GM23248 (cell line): ENCODE data around the gene TRMT1. TPM values are rescaled to one million over a fixed set of nuclear protein-coding genes. Genes with fewer than 3 reads are reported as not detected.

Experiments
- DNase-seq: peaks from one replicate; pipeline ENCODE4 v3.0.0-alpha.2; 2015
- H2AFZ ChIP-seq: fragments of 200-600 bp; sonication (generic); 2 replicates; pipeline ENCODE4 v1.6.1; 2016; ENCODE audit warnings: antibody characterized with exemption
- H3F3A ChIP-seq: fragments of 200-600 bp; sonication (generic); 2 replicates; pipeline ENCODE4 v1.6.1; 2016; ENCODE audit warnings: mild to moderate bottlenecking, antibody characterized with exemption, mixed run types; ENCODE audit not compliant: insufficient read depth
- H3K27ac ChIP-seq: fragments of 200-600 bp; sonication (generic); 2 replicates; pipeline ENCODE4 v1.5.1; 2016; ENCODE audit warnings: mild to moderate bottlenecking
- H3K27me3 ChIP-seq: fragments of 200-600 bp; sonication (generic); replicated peaks from 2 replicates; pipeline ENCODE4 v1.6.1; 2016; ENCODE audit warnings: mild to moderate bottlenecking; ENCODE audit not compliant: insufficient read depth
- H3K36me3 ChIP-seq: fragments of 200-600 bp; sonication (generic); 2 replicates; pipeline ENCODE4 v1.6.1; 2016; ENCODE audit warnings: low read depth, mild to moderate bottlenecking
- H3K4me1 ChIP-seq: fragments of 200-600 bp; sonication (generic); 2 replicates; pipeline ENCODE4 v1.6.1; 2016; ENCODE audit warnings: mild to moderate bottlenecking; ENCODE audit not compliant: insufficient read depth
- H3K4me2 ChIP-seq: fragments of 200-600 bp; sonication (generic); one replicate; pipeline ENCODE4 v1.6.1; 2016; ENCODE audit warnings: mild to moderate bottlenecking; ENCODE audit not compliant: unreplicated experiment
- H3K4me3 ChIP-seq: fragments of 200-600 bp; sonication (generic); 2 replicates; pipeline ENCODE4 v1.5.1; 2016; ENCODE audit warnings: mild to moderate bottlenecking
- H3K79me2 ChIP-seq: fragments of 200-600 bp; sonication (generic); 2 replicates; pipeline ENCODE4 v1.6.1; 2016; ENCODE audit warnings: mild to moderate bottlenecking; ENCODE audit not compliant: insufficient read depth
- H3K9ac ChIP-seq: fragments of 200-600 bp; sonication (generic); 2 replicates; pipeline ENCODE4 v1.6.1; 2016; ENCODE audit warnings: mild to moderate bottlenecking
- H3K9me2 ChIP-seq: fragments of 200-600 bp; sonication (generic); 2 replicates; pipeline ENCODE4 v1.6.1; 2016; ENCODE audit warnings: mixed run types, mild to moderate bottlenecking, moderate library complexity; ENCODE audit not compliant: insufficient read depth
- H3K9me3 ChIP-seq: fragments of 200-600 bp; sonication (generic); one replicate; pipeline ENCODE4 v1.6.1; 2017; ENCODE audit warnings: low read depth
- H4K20me1 ChIP-seq: fragments of 200-600 bp; sonication (generic); 2 replicates; pipeline ENCODE4 v1.6.0; 2016; ENCODE audit not compliant: insufficient read depth
- EZH2 ChIP-seq: fragments of 200-600 bp; sonication (generic); IDR thresholded peaks from 2 replicates; pipeline ENCODE4 v1.6.1; 2018; ENCODE audit warnings: antibody characterized with exemption, mild to moderate bottlenecking; ENCODE audit not compliant: insufficient read depth, poor library complexity, severe bottlenecking
- EZH2phosphoT487 ChIP-seq: fragments of 200-600 bp; sonication (generic); IDR thresholded peaks from 2 replicates; pipeline ENCODE4 v1.6.1; 2018; ENCODE audit warnings: antibody characterized with exemption, moderate library complexity, mild to moderate bottlenecking, low read depth; ENCODE audit not compliant: insufficient read depth
- WGBS, 2 experiments: methylation state at CpG; one replicate each; pipeline ENCODE4 v1.1.6; 2015 to 2017; ENCODE audit warnings: low lambda C conversion rate in 2 of 2, low coverage in 1 of 2; ENCODE audit errors: missing lambda C conversion rate in 2 of 2; 5-methylcytosine and 5-hydroxymethylcytosine counted together
- in situ Hi-C: fragments of 300-500 bp; cut with MboI; formaldehyde crosslinking; loops from 2 replicates; pipeline ENCODE4 v1.15.0; 2020
- polyA plus RNA-seq: library from polyadenylated mRNA; unstranded; fragments of >200 nt; fragmentation: Nextera tagmentation; extraction: Ambion mirVana; gene quantifications from 2 replicates; pipeline ENCODE4 v1.2.1, GENCODE V29; 2016
- total RNA-seq: library from RNA; depleted of rRNA; stranded (reverse); fragments of >200 nt; shearing (Covaris generic); gene quantifications from 2 replicates; pipeline ENCODE4 v1.2.3, GENCODE V29; 2014

The TRMT1 gene
- total and polyA plus RNA-seq, 2 experiments from 2014 or later: 30.4 to 31.8 TPM

DNA sequence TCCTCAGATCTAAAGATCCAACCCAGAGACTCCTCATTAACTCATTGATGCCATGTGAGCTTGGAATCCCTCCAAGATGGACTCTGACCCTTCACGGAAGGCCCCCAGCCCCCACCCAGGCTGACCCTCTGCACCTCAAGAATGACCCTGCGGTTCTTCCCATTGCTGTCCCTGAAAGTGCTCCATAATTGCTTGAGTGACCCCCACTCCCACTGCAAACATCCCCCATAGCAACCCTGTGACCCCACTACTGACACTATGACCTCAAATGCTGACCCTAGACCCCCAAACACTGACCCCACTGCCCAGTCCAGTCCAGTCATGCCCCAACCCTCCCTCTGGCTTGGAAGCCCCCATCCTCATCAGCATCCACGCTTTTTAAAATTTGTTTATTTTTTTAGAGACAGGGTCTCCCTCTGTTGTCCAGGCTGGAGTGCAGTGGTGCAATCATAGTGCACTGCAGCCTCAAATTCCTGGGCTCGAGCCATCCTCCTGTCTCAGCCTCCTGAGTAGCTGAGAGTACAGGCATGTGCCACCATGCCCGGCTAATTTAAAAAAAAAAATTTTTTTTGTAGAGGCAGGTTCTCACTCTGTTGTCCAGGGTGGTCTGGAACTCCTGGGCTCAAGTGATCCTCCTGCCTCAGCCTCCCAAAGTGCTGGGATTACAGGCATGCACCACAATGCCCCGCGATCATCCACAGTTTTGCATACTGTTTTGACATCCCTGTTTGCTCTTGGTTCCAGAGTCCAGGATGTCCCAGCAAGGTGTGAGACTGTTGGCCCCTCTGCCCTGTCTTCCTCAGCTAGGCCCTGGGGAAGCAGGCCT lies 14.7 kb downstream of the TRMT1 start:
- WGBS, 2 experiments: 74 to 80% methylated on average over 7 of the region's 7 CpGs
- no peaks in the 10 kb centered on the region for H3K36me3 ChIP-seq
- no peak overlapping the region for H3K4me2 ChIP-seq
- H3K4me1 ChIP-seq: peaks cover 2% of the 10 kb centered on the region; the same call in 1 of the 2 replicates
- H3K27me3 ChIP-seq: no peaks in the 10 kb centered on the region
- H3K27ac ChIP-seq: no peak overlapping the region
- H3K9ac ChIP-seq: peak overlapping the region; percentile 50
- H3K9me3 ChIP-seq: no peaks in the 10 kb centered on the region
- in situ Hi-C loops: no loop called here
- H3K79me2 ChIP-seq: no peaks in the 10 kb centered on the region; the same call in 1 of the 2 replicates
- H3K9me2 ChIP-seq: no peaks in the 10 kb centered on the region
- no peak overlapping the region for H3K4me3 ChIP-seq
- no peak overlapping the region for H2AFZ ChIP-seq
- DNase-seq: no peak
- TF ChIP-seq EZH2 (no peak), EZH2phosphoT487 (no peak)
- peaks cover 7% of the 10 kb centered on the region; the same call in 1 of the 2 replicates for H3F3A ChIP-seq
- no peaks in the 10 kb centered on the region for H4K20me1 ChIP-seq

DNA sequence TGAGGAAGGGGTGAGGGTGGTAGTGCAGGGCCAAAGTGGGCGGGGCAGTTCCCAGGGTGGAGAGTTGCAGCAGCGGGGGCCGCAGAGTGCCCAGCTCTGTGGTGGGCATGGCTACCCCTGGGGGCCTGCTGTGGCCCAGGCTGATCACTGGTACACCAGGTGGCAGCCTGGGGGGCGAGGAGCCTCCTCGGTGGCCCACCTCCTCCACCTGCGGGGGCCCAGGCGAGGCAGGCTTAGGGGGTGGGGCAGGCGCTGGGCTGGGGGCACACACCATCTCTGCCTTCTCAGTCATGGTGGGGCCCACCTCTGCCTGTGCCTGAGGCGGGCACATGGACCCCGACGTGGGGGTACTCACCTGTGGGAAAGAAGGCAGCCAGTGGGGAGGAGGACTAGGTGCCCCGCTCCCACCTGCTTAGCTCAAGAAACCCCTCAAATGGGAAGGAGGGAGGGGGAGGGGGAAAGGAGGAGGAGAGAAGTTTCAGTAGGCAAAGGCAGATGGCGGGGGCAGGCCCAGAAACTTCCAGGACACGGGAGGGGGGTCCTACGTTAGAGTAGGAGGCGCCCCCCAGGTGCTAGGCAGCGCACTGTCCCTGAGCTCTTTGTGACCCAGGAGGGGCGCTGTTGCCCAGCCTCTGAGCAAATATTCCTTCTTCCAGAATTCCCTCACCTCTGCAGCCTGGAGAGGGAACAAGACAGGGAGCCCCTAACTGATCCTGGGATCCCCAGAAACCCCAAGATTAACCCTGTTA lies 15.5 kb downstream of the TRMT1 start:
- Histone ChIP-seq H3K27me3 (no peaks in the 10 kb centered on the region), H3K36me3 (no peaks in the 10 kb centered on the region; the same call in 1 of the 2 replicates), H2AFZ (no peak overlapping the region), H3K9me3 (no peaks in the 10 kb centered on the region), H3K4me2 (no peak overlapping the region), H3F3A (peaks cover 7% of the 10 kb centered on the region; the same call in 1 of the 2 replicates), H4K20me1 (no peaks in the 10 kb centered on the region), H3K4me1 (peaks cover 2% of the 10 kb centered on the region; the same call in 1 of the 2 replicates), H3K27ac (no peak overlapping the region), H3K9ac (no peak overlapping the region), H3K79me2 (peaks cover 4% of the 10 kb centered on the region), H3K9me2 (no peaks in the 10 kb centered on the region), H3K4me3 (no peak overlapping the region)
- peak; percentile 44 for DNase-seq
- TF ChIP-seq EZH2phosphoT487 (no peak), EZH2 (no peak)
- in situ Hi-C loops: no loop called here
- WGBS, 2 experiments: 73 to 76% methylated on average over 4 to 18 of the region's 18 CpGs

DNA sequence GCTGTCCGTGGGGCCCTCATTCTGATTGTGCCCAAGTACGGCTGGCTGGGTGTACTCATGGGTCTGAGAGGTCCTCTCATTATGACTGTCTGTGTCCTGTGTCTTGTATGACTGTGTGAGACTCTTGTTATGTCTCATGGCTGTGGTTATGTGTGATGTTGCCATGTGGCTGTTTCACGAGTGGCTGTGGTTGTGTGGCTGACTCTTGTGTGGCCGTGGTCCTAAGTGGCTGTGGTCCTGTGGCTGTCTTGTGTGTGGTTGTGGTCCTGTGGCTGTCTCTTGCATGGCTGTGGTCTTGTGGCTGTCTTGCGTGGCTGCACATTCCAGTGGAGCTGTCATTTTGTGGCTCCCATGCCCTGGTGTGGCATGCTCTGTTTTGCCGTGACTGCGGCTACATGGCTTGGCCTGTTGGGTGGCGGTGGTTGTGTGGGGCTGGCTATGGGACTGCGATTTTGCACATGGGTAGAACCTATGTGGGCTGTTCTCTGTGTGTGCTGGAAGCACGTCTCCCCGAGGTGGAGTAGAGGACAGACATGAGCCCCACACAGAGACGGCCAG lies 16.4 kb downstream of the TRMT1 start:
- no peak overlapping the region for H3K4me3 ChIP-seq
- DNase-seq: peak; percentile 50
- no peak overlapping the region for H3K4me2 ChIP-seq
- WGBS, 2 experiments: 86 to 87% methylated on average over 12 of the region's 12 CpGs
- H3K9ac ChIP-seq: no peak overlapping the region
- in situ Hi-C loops: no loop called here
- no peaks in the 10 kb centered on the region for H4K20me1 ChIP-seq
- TF ChIP-seq EZH2phosphoT487: no peak
- no peak for TF ChIP-seq EZH2
- no peaks in the 10 kb centered on the region for H3K9me3 ChIP-seq
- H2AFZ ChIP-seq: no peak overlapping the region
- peaks cover 7% of the 10 kb centered on the region; the same call in 1 of the 2 replicates for H3F3A ChIP-seq
- H3K4me1 ChIP-seq: peaks cover 2% of the 10 kb centered on the region; the same call in 1 of the 2 replicates
- H3K9me2 ChIP-seq: no peaks in the 10 kb centered on the region
- H3K36me3 ChIP-seq: no peaks in the 10 kb centered on the region; the same call in 1 of the 2 replicates
- no peak overlapping the region for H3K27ac ChIP-seq
- H3K79me2 ChIP-seq: peaks cover 8% of the 10 kb centered on the region
- no peaks in the 10 kb centered on the region for H3K27me3 ChIP-seq
